A673 (cell line): Measurements from ENCODE around the gene PRTG. TPM values are rescaled to one million over a fixed set of nuclear protein-coding genes. Genes with fewer than 3 reads are reported as not detected.

Source experiments
- BruUV-seq: library from RNA; stranded (reverse); fragments of 400-500 nt; replicated peaks from 2 replicates; lab custom pipeline; 2021; lab: Mats Ljungman, UMichigan
- CTCF ChIA-PET: fragments of 300-600 bp; sonication (Branson Sonifier 250); formaldehyde crosslinking; loops from one replicate; lab custom pipeline; 2022; ENCODE audit warnings: antibody characterized with exemption; lab: Charles Lee
- POLR2A ChIA-PET: fragments of 300-600 bp; sonication (Branson Sonifier 250); formaldehyde crosslinking; loops from one replicate; lab custom pipeline; 2022; ENCODE audit warnings: antibody characterized with exemption; ENCODE audit not compliant: low non-redundant PET; lab: Charles Lee
- DNase-seq: peaks from one replicate; pipeline ENCODE4 v3.0.0-alpha.2; 2015; ENCODE audit warnings: low spot score
- H3K27ac ChIP-seq: fragments of 200-600 bp; sonication (generic); 2 replicates; pipeline ENCODE4 v1.5.1; 2016; ENCODE audit warnings: mixed run types, low read depth, mild to moderate bottlenecking, mixed read lengths, antibody characterized with exemption, low read length; ENCODE audit not compliant: poor library complexity, severe bottlenecking
- H3K27me3 ChIP-seq: fragments of 200-600 bp; sonication (generic); replicated peaks from 2 replicates; pipeline ENCODE4 v1.6.1; 2017; ENCODE audit warnings: mixed run types, low read depth, mild to moderate bottlenecking, mixed read lengths, antibody characterized with exemption, low read length; ENCODE audit not compliant: insufficient read depth, poor library complexity
- H3K36me3 ChIP-seq: fragments of 200-600 bp; sonication (generic); 2 replicates; pipeline ENCODE4 v1.6.1; 2016; ENCODE audit warnings: mixed run types, mild to moderate bottlenecking, mixed read lengths, antibody characterized with exemption, low read length; ENCODE audit not compliant: insufficient read depth, poor library complexity, severe bottlenecking
- H3K4me1 ChIP-seq: fragments of 200-600 bp; sonication (generic); 2 replicates; pipeline ENCODE4 v1.6.1; 2017; ENCODE audit warnings: mixed run types, mild to moderate bottlenecking, mixed read lengths, antibody characterized with exemption, low read length; ENCODE audit not compliant: insufficient read depth, poor library complexity, severe bottlenecking
- H3K4me3 ChIP-seq: fragments of 200-600 bp; sonication (generic); 2 replicates; pipeline ENCODE4 v1.5.1; 2016; ENCODE audit warnings: low read depth, mixed run types, mild to moderate bottlenecking, mixed read lengths, low read length; ENCODE audit not compliant: poor library complexity, severe bottlenecking
- H3K9me3 ChIP-seq: fragments of 200-600 bp; sonication (generic); 2 replicates; pipeline ENCODE4 v1.6.1; 2016; ENCODE audit warnings: mixed run types, low read depth, mild to moderate bottlenecking, mixed read lengths, antibody characterized with exemption, low read length; ENCODE audit not compliant: poor library complexity, severe bottlenecking
- EZH2 ChIP-seq: fragments of 200-600 bp; sonication (generic); IDR thresholded peaks from 2 replicates; pipeline ENCODE4 v1.6.1; 2017; ENCODE audit warnings: borderline replicate concordance, low read depth, mild to moderate bottlenecking, mixed read lengths, antibody characterized with exemption, low read length; ENCODE audit not compliant: poor library complexity, severe bottlenecking
- intact Hi-C: fragments of 100-400 bp; cut with micrococcal nuclease; formaldehyde crosslinking; loops from one replicate; pipeline ENCODE4 v1.10.0; 2022; ENCODE audit not compliant: unreplicated experiment
- total RNA-seq: library from RNA; stranded (reverse); gene quantifications from 2 replicates; pipeline ENCODE4 v1.2.3, GENCODE V29; 2021
- TF ChIP-seq, protein P1 (sequence below): fragments of 300-800, 200-600 bp; sonication (generic); conservative IDR thresholded peaks from 2 replicates; pipeline ENCODE4 v1.5.1; 2017; ENCODE audit warnings: low read depth, mild to moderate bottlenecking, antibody characterized with exemption, low read length, moderate library complexity, mixed read lengths

PRTG gene
- total RNA-seq, 1 experiment from 2014 or later: 0.02 TPM

DNA sequence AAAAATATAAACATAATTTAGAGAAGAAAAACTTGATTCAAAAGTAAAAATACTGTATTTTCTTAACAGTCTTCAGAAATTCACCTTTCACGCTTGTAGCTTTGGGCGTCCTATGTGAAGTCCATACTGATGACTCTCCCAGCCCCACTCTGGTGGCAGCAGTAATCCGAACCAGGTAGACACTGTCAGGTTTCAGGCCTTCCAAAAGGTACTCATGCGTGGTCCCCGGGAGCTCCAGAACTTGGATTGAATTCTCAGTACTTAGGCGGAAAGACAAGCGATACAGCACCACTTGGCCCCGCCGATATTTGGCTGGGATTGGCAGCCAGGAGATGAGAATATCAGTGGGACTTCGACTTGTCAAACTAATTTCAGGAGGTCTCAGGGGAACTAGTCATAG, 69.7 kb downstream of the PRTG start:
- no peak overlapping the region for H3K4me3 ChIP-seq

GRCh38 chr15:55669270-55669669, 73.7 kb downstream of the PRTG start:
- no TSS peak for BruUV-seq
- no peaks in the 10 kb centered on the region for H3K4me1 ChIP-seq
- no peaks in the 10 kb centered on the region for H3K9me3 ChIP-seq
- DNase-seq: no peak
- intact Hi-C loops: no loop called here
- TF ChIP-seq EZH2: no peak
- TF ChIP-seq, protein P1, sequence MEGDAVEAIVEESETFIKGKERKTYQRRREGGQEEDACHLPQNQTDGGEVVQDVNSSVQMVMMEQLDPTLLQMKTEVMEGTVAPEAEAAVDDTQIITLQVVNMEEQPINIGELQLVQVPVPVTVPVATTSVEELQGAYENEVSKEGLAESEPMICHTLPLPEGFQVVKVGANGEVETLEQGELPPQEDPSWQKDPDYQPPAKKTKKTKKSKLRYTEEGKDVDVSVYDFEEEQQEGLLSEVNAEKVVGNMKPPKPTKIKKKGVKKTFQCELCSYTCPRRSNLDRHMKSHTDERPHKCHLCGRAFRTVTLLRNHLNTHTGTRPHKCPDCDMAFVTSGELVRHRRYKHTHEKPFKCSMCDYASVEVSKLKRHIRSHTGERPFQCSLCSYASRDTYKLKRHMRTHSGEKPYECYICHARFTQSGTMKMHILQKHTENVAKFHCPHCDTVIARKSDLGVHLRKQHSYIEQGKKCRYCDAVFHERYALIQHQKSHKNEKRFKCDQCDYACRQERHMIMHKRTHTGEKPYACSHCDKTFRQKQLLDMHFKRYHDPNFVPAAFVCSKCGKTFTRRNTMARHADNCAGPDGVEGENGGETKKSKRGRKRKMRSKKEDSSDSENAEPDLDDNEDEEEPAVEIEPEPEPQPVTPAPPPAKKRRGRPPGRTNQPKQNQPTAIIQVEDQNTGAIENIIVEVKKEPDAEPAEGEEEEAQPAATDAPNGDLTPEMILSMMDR: no peak
- H3K36me3 ChIP-seq: no peaks in the 10 kb centered on the region
- H3K4me3 ChIP-seq: no peak overlapping the region
- no peaks in the 10 kb centered on the region for H3K27me3 ChIP-seq
- ChIA-PET CTCF (no interaction called here), POLR2A (interaction anchor here (0.6 kb wide), 1 partner anchor 45 kb away, joined by 3 read pairs; no protein-coding TSS in a partner anchor)
- no peak overlapping the region for H3K27ac ChIP-seq

More for the DNA sequence above, 69.7 kb downstream of the PRTG start:
- ChIA-PET CTCF (no interaction called here), POLR2A (no interaction called here)
- no peaks in the 10 kb centered on the region for H3K9me3 ChIP-seq
- intact Hi-C loops: no loop called here
- H3K36me3 ChIP-seq: no peaks in the 10 kb centered on the region
- H3K27ac ChIP-seq: no peak overlapping the region
- TF ChIP-seq, protein P1: no peak
- TF ChIP-seq EZH2: no peak
- no peaks in the 10 kb centered on the region for H3K27me3 ChIP-seq
- DNase-seq: no peak
- no TSS peak for BruUV-seq
- no peaks in the 10 kb centered on the region for H3K4me1 ChIP-seq

DNA sequence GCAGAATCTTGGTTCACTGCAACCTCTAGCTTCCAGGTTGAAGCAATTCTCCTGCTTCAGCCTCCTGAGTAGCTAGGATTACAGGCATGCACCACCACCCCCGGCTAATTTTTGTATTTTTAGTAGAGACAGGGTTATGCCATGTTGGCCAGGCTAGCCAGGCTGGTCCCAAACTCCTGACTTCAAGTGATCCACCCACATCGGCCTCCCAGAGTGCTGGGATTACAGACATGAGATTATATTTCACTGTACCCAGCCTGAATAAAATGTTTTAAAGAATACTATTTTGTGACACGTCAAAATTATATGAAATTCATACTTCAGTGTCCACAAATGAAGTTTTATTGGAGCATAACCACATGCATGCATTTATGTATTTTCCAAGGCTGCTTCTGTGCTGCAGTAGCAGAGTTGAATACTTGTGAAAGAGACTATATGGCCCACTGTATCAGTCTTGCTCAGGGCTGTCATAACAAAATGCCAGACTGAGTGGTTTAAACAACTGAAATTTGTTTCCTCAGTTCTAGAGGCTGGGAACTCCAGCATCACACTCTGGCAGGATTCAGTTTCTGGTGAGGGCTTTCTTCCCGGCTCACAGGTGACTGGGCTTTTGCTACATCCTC, 77.2 kb downstream of the PRTG start:
- no peak overlapping the region for H3K27ac ChIP-seq
- intact Hi-C loops: no loop called here
- no peaks in the 10 kb centered on the region for H3K36me3 ChIP-seq
- ChIA-PET POLR2A (interaction anchor here (0.6 kb wide), 1 partner anchor 79 kb away, joined by 30 read pairs; no protein-coding TSS in a partner anchor), CTCF (no interaction called here)
- TF ChIP-seq EZH2: no peak
- TF ChIP-seq, protein P1: no peak
- DNase-seq: no peak
- no peaks in the 10 kb centered on the region for H3K9me3 ChIP-seq
- no peaks in the 10 kb centered on the region for H3K27me3 ChIP-seq
- H3K4me3 ChIP-seq: no peak overlapping the region
- BruUV-seq: no TSS peak
- peaks cover 9% of the 10 kb centered on the region for H3K4me1 ChIP-seq
